ENCODE results near the gene ZNF701.
A peak's percentile ranks its signal among the peaks of the same experiment; 100 is the strongest.
"Not testable (repeated sequence)": the region's sequence is repeated elsewhere in the genome, so short reads cannot be mapped to it uniquely, and the experiment has no call there.

Gene ZNF701

DNA sequence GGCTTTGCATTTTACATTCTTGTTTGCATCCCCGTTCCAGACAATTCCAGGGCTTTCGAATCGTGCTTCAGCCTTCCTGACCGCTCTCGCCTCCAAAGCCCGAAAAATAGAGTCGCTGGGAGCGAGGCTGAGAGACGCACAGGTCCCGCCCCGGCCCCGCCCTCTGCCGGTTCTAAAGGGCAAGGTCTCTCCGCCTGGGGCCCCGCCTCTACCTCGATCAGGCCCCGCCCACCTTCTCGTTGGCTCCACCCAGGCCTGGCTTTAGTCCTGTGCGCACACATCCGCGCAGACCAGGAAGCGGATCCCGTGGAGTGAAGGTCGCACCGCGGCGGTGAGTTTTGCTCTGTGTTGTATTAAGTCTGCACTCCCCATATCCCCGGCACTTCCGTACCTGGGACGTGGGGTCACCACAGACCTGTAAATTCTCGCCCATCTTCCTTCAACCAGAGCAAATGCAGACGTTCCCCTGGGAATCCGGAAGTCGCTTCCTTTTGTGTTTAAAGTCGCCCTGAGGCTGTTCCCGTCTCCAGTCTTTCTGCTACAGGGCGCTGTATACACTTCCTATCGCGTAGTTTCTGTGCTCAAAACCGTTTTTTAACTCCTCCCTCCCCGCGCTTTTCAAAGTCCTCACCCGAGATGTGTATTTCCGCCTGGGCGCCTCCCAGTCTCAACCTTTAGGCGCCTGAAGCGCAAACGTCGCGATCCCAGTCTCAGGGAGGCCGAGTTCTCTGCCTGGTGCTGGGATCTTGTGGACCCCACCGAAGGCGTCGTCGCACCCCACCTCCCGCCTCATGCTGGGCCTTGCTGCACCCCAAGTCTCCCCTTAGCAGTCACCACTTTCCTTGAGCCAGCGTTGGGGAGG lies at the start of gene ZNF701:
Gene ZNF701 (plus strand): TSS at position 288 of the 862 bp plus-strand sequence. CDS start 3,861 bp downstream, outside the sequence.
- DNase-seq = peak; percentile 97

DNA sequence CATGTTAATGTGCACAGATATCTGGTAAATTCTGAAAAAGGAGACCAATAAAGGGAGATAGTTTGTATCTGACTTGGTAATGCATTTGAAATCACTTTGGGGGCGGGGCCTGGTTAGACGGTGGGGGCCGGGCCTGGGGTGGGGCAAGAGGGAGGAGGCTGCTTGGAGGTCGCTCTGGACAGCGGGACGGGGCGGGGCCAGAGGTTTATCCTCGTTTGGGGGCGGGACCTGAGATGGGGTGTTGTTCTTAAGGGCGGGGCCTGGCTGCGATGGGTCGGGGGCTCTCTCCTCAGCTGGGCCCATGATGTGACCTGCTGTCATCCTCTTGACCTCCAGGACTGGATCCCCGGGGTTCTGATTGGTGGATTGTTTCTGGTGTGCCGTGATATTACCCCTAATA lies 47.5 kb upstream of the ZNF701 start:
- DNase-seq = no peak

DNA sequence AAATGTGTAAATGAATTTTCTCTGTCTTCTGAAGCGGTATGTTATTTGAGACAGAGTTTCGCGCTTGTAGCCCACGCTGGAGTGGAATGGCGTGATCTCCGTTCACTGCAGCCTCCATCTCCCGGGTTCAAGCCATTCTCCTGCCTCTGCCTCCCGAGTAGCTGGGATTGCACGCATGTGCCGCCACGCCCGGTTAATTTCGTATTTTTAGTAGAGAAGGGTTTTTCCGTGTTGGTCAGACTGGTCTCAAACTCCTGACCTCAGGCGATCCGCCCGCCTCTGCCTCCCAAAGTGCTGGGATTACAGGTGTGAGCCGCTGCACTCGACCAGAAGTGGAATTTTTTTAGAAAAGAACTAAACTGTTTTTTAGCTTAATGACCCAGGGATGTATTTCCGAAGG lies 46.0 kb upstream of the ZNF701 start:
- DNase-seq = no peak

DNA sequence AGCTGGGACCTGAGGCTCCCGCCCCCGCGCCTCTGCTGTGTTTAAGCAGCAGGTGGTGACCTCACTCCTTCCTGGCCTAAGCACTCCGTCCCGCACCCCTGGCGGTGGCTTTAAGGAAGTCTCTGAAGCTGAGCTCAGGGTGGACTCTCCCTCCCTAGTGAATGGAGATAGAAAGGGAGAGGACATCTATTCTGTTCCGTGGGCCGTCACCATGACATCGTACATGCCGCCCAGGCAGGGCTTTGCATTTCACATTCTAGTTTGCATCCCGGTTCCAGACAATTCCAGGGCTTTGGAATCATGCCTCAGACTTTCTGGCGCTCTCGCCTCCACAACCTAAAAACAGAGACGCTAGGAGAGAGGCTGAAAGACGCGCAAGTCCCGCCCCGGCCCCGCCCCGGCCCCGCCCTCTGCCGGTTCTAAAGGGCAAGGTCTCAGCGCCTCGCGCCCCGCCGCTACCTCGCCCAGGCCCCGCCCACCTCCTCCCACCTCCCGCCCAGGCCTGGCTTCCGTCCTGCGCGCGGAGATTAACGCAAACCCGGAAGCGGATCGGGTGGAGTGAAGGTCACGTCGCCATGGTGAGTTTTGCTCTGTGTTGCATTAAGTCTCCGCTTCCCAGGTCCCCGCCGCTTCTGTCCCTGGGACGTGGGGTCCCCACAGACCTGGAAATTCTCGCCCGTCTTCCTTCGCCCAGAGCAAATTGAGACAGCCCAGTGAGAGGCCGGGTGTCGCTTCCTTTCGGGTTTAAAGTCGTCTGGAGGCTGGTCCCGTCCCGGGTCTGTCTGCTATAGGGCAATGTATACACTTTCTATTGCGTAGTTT lies 42.7 kb upstream of the ZNF701 start, which contains the start of gene ZNF808:
Gene ZNF808 (plus strand): TSS at position 535 of the 822 bp plus-strand sequence. CDS start 15,617 bp downstream, outside the sequence.
- DNase-seq = peak; percentile 95

DNA sequence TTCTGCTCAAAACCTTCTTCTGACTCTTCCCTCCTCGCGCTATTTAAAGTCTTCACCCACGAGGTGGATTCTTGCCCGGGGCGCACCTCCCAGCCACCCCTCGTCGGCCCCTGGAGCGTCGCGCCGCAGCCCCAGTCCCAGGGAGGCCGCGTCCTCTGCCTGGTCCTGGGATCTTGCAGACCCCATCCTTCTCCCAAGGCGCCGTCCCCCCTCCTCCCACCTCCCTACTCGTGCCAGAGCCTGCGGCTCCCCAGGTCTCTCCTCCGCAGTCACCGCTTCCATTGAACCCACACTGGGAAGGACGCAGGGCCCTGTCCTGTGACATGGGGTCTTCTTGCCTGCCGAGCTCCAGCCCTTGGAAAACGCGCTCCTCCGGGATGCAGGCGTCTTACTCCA lies 42.1 kb upstream of the ZNF701 start:
- peak; percentile 53 for DNase-seq

DNA sequence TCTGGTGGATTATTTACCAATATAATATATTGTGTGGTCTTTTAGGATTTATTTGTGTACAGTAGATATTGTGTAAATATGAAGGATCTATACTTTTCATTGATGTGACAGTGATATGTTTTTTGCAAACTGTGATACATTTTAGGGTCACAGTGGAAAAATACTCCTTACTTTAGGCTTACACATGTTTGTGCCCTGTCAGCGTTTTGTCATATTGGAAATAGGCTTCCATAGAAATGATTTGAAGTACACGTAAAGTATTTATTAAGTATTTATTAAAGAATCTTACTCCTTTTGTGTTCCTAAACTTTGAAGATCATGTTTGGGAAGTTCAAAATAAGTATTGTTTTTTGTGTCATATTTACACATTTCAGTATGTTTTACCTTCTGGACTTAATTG lies 37.6 kb upstream of the ZNF701 start:
- DNase-seq = no peak

DNA sequence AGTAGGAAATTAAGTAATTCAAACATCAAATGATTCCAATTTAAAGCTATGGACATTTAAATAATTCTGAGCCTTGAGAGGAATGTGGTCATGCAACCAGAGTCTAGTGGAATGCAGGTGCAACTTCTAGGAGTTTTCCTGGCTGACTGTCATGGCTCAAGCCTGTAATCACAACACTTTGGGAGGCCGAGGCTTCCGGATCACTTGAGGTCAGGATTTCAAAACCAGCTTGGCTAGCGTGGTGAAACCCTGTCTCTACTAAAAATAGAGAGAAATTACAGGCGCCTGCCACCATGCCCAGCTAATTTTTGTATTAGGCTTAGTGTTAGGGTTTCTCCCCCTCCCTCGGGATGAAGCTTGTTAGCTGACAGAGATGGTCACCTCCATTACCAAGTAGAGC lies 36.2 kb upstream of the ZNF701 start:
- no peak for DNase-seq

DNA sequence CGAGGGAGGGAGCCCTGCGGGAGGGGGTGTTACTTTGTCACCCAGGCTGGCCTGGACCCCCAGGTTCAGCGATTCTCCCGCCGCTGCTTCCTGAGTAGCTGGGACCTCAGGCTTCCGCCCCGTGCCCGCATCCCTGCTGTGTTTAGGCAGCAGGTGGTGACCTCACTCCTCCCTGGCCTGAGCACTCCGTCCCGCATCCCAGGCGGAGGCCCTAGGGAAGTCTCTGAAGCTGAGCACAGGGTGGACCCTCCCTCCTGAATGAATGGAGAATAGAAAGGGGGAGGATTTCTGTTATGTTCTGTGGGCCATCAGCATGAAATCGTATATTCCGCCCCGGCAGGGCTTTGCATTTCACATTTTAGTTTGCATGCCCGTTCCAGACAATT lies 34.7 kb upstream of the ZNF701 start:
- not testable (repeated sequence) for DNase-seq

DNA sequence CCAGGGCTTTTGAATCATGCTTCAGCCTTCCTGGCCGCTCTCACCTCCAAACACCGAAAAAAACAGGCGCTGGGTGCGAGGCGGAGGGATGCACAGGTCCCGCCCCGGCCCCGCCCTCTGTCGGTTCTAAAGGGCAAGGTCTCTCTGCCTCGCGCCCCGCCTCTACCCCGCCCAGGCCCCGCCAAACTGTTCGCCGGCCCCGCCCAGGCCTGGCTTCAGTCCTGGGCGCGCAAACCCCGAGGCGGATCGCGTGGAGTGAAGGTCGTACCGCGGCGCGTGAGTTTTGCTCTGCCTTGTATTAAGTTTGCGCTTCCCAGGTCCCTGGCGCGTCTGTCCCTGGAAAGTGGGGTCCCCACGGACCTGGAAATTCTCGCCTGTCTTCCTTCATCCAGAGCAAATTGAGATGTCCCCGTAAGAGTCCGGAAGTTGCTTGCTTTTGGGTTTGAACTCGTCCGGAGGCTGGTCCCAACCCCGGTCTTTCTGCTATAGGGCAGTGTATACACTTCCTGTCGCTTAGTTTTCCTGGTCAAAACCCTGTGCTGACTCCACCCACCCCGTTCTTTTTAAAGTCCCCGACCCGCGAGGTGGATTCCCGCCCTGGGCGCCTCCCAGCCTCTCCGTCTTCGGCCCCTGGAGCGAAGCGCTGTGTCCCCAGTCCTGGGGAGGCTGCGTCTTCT lies 34.2 kb upstream of the ZNF701 start:
- peak; percentile 92 for DNase-seq

DNA sequence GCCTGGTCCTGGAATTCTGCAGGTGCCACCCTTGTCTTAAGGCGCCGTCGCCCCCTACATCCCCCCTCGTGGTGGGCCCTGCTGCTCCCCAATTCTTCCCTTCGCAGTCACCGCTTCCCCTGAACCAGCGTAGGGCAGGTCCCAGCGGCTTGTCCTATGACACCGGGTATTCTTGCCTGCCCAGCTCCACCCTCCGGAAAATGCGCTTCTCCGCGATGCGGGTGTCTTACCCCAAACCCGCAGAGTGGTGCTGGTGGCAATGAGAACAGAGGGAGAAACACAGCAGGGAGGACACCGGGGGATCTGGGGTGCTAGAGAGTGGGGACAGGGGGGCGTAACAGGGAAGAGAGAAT lies 33.7 kb upstream of the ZNF701 start:
- no peak for DNase-seq

DNA sequence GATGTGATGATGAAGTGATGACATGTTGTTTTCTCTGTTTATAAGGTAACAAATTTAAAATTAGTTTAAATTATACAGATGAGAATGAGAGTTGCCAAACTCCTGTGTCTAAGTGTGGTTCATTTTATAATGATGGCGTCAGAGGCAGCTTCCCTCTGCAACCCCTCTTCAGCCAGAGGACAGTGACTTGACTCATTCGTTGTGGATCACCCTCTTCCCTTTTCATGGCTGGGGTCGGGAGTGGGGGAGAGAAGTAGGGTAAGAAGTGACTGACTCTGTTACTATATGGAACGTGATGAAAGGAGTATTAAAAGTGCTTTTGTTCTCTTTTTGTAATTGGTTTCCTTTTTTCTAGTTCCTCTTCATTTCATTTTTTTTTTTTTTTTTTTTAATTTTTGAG lies 31.3 kb upstream of the ZNF701 start:
- not testable (repeated sequence) for DNase-seq

DNA sequence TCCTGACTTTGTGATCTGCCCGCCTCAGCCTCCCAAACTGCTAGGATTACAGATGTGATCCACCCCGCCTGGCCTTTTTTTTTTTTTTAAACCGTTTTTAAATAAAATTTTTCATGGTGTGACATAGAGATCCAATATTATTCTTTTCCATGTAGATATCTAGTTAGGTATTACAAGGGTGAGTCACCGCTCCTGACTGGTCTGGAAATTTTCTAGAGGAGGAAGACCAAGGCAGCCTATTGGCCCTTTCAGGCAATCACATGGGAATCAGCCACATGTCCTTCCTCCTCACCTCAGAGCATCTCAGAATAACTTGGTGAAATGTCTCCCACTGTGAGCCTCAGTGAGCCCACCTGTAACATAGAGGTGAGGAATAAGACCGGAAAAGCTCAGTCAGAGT lies 28.9 kb upstream of the ZNF701 start:
- DNase-seq = not testable (repeated sequence)

DNA sequence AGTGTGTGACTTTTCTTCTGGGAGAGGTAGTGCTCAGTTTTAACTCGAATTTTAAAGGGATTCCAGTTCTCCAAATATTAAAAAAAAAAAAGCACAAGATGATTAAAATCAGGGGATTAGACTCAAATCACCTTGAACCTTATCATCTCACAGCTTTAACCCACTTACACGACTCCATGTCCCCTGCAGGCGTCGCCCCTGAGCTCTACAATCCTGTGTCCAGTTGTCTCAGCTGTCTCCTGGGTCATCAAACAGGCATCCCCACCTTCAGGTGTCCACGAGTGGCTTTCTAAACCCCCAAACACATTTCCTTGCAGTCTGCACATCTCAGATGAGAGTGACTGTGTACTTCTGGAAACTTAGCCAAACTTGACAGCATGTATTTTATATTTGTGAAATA lies 28.5 kb upstream of the ZNF701 start:
- DNase-seq = no peak

DNA sequence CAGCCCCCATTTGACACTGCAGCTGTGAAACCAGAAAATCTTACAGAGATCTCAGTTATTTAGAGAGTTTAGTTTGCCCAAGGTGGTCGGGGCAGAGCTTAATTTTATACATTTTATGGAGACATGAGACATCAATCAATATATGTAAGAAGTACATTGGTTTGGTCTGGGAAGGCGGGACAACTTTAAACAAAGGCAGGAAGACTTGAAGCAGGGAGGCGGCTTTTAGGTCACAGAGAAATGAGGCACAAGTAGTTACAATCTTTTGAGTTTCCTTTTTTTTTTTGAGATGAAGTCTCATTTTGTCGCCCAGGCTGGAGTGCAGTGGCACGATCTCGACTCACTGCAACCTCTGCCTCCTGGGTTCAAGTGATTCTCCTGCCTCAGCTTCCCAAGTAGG lies 27.5 kb upstream of the ZNF701 start:
- not testable (repeated sequence) for DNase-seq

DNA sequence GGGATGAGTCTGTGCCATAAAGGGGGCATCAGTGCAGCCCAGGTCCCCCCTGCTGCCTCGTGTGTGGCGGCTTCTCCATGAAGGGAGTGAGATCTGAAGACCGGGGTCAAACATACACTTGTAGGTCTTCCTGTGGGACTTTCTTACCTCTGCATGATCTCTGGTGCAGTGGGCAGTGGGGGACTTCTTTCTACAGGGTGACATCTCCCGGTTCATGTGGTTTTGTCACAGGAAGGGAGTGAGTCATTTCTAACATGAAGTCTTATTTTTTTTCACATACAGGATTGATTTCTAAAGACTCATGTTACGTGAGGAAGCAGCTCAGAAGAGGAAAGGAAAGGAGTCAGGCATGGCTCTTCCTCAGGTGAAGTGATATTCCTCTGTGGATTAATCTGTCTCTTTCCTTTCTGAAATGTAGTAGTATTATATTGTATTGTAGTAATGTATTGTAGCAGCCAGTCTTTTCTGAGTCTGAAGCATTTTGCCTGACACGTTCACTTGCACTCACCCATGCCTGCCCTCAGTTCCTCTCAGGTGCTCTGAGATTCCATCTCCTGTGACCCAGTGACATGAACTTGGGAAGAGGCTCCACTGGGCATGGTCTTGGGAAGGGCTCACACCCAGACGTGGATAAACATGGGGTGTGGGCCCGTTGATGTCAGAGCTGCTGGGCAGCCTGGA lies 27.0 kb upstream of the ZNF701 start:
- peak; percentile 53 for DNase-seq

DNA sequence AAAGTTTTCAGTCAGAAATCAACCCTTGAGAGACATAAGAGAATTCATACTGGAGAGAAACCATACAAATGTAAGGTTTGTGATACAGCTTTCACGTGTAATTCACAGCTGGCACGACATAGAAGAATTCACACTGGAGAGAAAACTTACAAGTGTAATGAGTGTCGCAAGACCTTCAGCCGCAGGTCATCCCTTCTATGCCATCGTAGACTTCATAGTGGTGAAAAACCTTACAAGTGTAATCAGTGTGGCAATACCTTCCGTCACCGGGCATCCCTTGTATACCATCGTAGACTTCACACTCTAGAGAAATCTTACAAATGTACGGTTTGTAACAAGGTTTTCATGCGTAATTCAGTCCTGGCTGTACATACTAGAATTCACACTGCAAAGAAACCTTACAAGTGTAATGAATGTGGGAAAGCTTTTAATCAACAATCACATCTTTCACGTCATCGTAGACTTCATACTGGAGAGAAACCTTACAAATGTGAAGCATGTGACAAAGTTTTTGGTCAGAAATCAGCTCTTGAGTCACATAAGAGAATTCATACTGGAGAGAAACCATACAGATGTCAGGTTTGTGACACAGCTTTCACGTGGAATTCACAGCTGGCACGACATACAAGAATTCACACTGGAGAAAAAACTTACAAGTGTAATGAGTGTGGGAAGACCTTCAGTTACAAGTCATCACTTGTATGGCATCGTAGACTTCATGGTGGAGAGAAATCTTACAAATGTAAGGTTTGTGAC lies 15.7 kb upstream of the ZNF701 start:
- DNase-seq = no peak

DNA sequence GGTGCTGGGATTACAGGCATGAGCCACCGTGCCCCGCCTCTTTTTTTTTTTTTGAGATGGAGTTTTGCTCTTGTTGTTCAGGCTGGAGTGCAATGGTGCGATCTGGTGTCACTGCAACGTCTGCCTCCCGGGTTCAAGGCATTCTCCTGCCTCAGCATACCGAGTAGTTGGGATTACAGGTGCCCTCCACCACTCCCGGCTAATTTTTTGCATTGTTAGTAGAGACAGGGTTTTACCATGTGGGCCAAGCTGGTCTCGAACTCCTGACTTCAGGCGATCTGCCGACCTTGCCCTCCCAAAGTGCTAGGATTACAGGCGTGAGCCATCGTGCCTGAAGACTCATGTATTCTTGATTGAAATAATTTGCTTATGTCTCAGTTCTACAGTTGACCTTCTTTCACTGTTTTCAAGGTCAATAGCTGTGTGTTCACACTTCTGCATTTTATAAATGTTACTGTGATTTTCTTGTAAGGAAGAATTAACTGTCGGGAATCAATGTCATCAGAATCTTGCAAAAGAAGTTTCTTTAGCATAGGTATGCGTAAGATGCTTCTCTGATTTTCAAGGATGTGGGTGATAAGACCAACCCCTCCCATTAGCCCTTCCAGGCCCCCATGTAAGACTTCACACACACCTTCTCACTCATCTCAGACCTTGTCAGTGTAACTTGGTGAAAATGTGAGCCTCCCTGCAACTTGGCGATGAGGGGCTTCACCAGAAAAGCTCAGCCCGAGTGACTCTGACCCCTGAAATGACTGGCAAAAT lies 12.7 kb upstream of the ZNF701 start:
- DNase-seq = no peak

DNA sequence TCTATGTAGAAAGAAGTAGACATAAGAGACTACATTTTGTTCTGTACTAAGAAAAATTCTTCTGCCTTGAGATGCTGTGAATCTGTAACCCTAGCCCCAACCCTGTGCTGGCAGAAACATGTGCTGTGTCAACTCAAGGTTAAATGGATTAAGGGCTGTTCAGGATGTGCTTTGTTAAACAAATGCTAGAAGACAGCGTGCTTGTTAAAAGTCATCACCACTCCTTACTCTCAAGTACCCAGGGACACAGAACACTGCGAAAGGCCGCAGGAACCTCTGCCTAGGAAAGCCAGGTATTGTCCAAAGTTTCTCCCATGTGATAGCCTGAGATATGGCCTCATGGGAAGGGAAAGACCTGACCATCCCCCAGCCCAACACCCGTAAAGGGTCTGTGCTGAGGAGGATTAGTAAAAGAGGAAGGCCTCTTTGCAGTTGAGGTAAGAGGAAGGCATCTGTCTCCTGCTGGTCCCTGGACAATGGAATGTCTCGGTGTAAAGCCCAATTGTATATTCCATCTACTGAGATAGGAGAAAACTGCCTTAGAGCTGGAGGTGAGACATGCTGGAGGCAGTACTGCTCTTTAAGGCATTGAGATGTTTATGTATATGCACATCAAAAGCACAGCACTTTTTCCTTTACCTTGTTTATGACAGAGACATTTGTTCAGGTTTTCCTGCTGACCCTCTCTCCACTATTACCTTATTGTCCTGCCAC lies 11.2 kb upstream of the ZNF701 start:
- DNase-seq = not testable (repeated sequence)

DNA sequence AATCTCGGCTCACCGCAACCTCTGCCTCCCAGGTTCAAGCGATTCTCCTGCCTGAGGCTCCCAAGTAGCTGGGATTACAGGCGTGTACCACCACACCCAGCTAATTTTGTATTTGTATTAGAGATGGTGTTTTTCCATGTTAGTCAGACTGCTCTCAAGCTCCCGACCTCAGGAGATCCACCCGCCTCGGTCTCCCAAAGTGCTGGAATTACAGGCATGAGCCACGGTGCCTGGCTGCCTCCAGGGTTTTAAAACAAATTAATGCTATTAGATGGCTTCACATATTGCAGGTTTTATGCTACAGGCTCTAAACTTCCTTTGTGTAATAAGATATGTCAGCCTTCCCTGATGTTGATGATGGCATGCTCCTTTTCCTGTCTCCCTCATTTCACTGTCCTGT lies 8.5 kb upstream of the ZNF701 start:
- not testable (repeated sequence) for DNase-seq

DNA sequence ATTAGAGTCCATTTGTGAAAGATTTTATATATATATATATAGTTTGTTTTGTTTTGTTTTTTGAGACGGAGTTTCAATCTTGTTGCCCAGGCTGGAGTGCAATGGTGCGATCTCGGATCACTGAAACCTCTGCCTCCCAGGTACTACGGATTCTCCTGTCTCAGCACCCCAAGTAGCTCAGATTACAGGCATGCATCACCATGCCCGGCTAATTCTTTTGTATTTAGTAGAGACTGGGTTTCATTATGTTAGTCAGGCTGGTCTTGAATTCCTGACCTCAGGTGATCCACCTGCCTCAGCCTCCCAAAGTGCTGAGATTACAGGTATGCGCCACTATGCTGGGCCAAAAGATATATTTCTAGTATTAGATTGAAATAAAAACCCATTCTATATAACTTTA lies 4.0 kb upstream of the ZNF701 start:
- DNase-seq = no peak

DNA sequence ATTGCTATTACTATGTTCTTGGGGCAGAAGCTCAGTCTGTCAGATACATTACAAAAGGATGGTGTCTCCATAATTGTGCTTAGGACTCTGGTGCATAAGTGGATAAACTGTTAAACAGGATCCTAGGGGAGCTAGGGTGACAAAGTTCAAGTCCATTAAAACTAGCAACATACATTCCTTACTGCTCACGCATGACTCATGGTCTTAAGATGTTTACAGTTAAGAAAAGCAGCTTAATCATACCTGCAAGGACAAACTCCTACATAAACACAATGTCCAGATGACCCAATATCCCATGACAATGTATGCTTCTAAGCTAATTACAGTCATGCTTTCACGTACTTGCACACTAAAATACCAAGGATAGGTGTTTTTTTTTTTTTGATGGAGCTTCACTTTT lies 3.5 kb upstream of the ZNF701 start:
- no peak for DNase-seq

Measured in activated CD8-positive, alpha-beta memory T cell treated with anti-CD3 and anti-CD28 coated beads, Interleukin-2, amount 50 U/mL, for 48 hours (primary cell).